ENCODE results near the gene CAPN3.
A peak's percentile ranks its signal among the peaks of the same experiment; 100 is the strongest.

CAPN3 gene

GRCh38 chr15:42384597-42384996, 25.3 kb downstream of the CAPN3 start:
- Histone ChIP-seq H3K4me1 (no peaks in the 10 kb centered on the region), H3K27ac (no peak overlapping the region), H3K9me3 (ENCODE audit: control insufficient read depth, low read length) (no peaks in the 10 kb centered on the region), H3K79me2 (no peaks in the 10 kb centered on the region), H2AFZ (no peak overlapping the region), H3K36me3 (ENCODE audit: control insufficient read depth, insufficient read depth, low read length) (no peaks in the 10 kb centered on the region), H3K4me3 (ENCODE audit: low read depth, low read length) (no peak overlapping the region), H3K9ac (no peak overlapping the region), H3K27me3 (ENCODE audit: control insufficient read depth, insufficient read depth, low read length) (no peaks in the 10 kb centered on the region), H3K4me2 (ENCODE audit: low read length) (no peak overlapping the region)
- no peak for TF ChIP-seq CTCF (IDR thresholded peaks at IDR 0.05)

- H3K79me2 ChIP-seq = no peaks in the 10 kb centered on the region
- no peaks in the 10 kb centered on the region for H3K27me3 ChIP-seq (ENCODE audit: control insufficient read depth, insufficient read depth, low read length)
- no peak overlapping the region for H2AFZ ChIP-seq
- no peaks in the 10 kb centered on the region for H3K36me3 ChIP-seq (ENCODE audit: control insufficient read depth, insufficient read depth, low read length)
- H3K4me2 ChIP-seq (ENCODE audit: low read length) = no peak overlapping the region
- no peak overlapping the region for H3K27ac ChIP-seq
- no peaks in the 10 kb centered on the region for H3K4me1 ChIP-seq
- TF ChIP-seq CTCF (IDR thresholded peaks at IDR 0.05) = peak; percentile 20
- no peak overlapping the region for H3K4me3 ChIP-seq (ENCODE audit: low read depth, low read length)
- H3K9me3 ChIP-seq (ENCODE audit: control insufficient read depth, low read length) = no peaks in the 10 kb centered on the region
- H3K9ac ChIP-seq = no peak overlapping the region
Measured at GRCh38 chr15:42385206-42385979, 26.1 kb downstream of the CAPN3 start.

- no peaks in the 10 kb centered on the region for H3K4me1 ChIP-seq
Measured at GRCh38 chr15:42385980-42386700, 26.8 kb downstream of the CAPN3 start.

GRCh38 chr15:42387603-42388002, 28.3 kb downstream of the CAPN3 start:
- Histone ChIP-seq H3K36me3 (ENCODE audit: control insufficient read depth, insufficient read depth, low read length) (no peaks in the 10 kb centered on the region), H3K4me3 (ENCODE audit: low read depth, low read length) (no peak overlapping the region), H3K4me2 (ENCODE audit: low read length) (no peak overlapping the region), H3K27me3 (ENCODE audit: control insufficient read depth, insufficient read depth, low read length) (no peaks in the 10 kb centered on the region), H3K9ac (no peak overlapping the region), H3K9me3 (ENCODE audit: control insufficient read depth, low read length) (no peaks in the 10 kb centered on the region), H2AFZ (no peak overlapping the region), H3K4me1 (no peaks in the 10 kb centered on the region), H3K79me2 (no peaks in the 10 kb centered on the region), H3K27ac (peak overlapping the region; percentile 42)
- TF ChIP-seq CTCF (IDR thresholded peaks at IDR 0.05) = no peak

More at GRCh38 chr15:42385980-42386700, 26.8 kb downstream of the CAPN3 start:
- Histone ChIP-seq H2AFZ (no peak overlapping the region), H3K9ac (no peak overlapping the region), H3K27me3 (ENCODE audit: control insufficient read depth, insufficient read depth, low read length) (no peaks in the 10 kb centered on the region), H3K79me2 (no peaks in the 10 kb centered on the region), H3K27ac (peak overlapping the region; percentile 29), H3K36me3 (ENCODE audit: control insufficient read depth, insufficient read depth, low read length) (no peaks in the 10 kb centered on the region), H3K9me3 (ENCODE audit: control insufficient read depth, low read length) (no peaks in the 10 kb centered on the region), H3K4me2 (ENCODE audit: low read length) (no peak overlapping the region), H3K4me3 (ENCODE audit: low read depth, low read length) (no peak overlapping the region)
- TF ChIP-seq CTCF (IDR thresholded peaks at IDR 0.05) = no peak

Measured in parathyroid adenoma (tissue), 2 donors.